COR-L47 (cell line): Measurements from ENCODE around the gene TMEM63B.
"Not testable (repeated sequence)": the region's sequence is repeated elsewhere in the genome, so short reads cannot be mapped to it uniquely, and the experiment has no call there.

Experiments
- DNase-seq: peaks from one replicate; lab custom pipeline; 2025; lab: John Stamatoyannopoulos, UW

The TMEM63B gene

GRCh38 chr6:44094403-44095242, 32.7 kb upstream of the TMEM63B start:
- DNase-seq, result no peak

GRCh38 chr6:44095243-44095623, 32.1 kb upstream of the TMEM63B start:
- DNase-seq, result not testable (repeated sequence)

GRCh38 chr6:44096612-44097011, 30.7 kb upstream of the TMEM63B start:
- peak; percentile 56 for DNase-seq

- no peak for DNase-seq
These were observed 29.5 kb upstream of the TMEM63B start for GRCh38 chr6:44097782-44098317.

GRCh38 chr6:44099192-44099591, 28.2 kb upstream of the TMEM63B start:
- no peak for DNase-seq

GRCh38 chr6:44100088-44100550, 27.2 kb upstream of the TMEM63B start:
- no peak for DNase-seq

- no peak for DNase-seq
These were observed 25.5 kb upstream of the TMEM63B start for GRCh38 chr6:44101832-44102231.

- no peak for DNase-seq
These were observed 24.8 kb upstream of the TMEM63B start for GRCh38 chr6:44102527-44102926.

- DNase-seq, result no peak
These were observed 22.8 kb upstream of the TMEM63B start for GRCh38 chr6:44104481-44105021.

GRCh38 chr6:44105146-44105545, 22.2 kb upstream of the TMEM63B start:
- no peak for DNase-seq

- no peak for DNase-seq
These were observed 21.2 kb upstream of the TMEM63B start for GRCh38 chr6:44105993-44106740.

- DNase-seq, result no peak
These were observed 20.3 kb upstream of the TMEM63B start for GRCh38 chr6:44107017-44107416.

- DNase-seq, result no peak
These were observed 18.9 kb upstream of the TMEM63B start for GRCh38 chr6:44108471-44108870.

- DNase-seq, result no peak
These were observed 18.1 kb upstream of the TMEM63B start for GRCh38 chr6:44109212-44109611.

- DNase-seq, result no peak
These were observed 17.2 kb upstream of the TMEM63B start for GRCh38 chr6:44110005-44110676.

- no peak for DNase-seq
These were observed 16.4 kb upstream of the TMEM63B start for GRCh38 chr6:44110966-44111365.

- no peak for DNase-seq
These were observed 15.6 kb upstream of the TMEM63B start for GRCh38 chr6:44111434-44112417.

- no peak for DNase-seq
These were observed 13.9 kb upstream of the TMEM63B start for GRCh38 chr6:44113414-44113813.

GRCh38 chr6:44115866-44116265, 11.5 kb upstream of the TMEM63B start:
- DNase-seq, result no peak

GRCh38 chr6:44116641-44117382, 10.5 kb upstream of the TMEM63B start:
- no peak for DNase-seq
